ENCODE data around the gene PSMA4.

PSMA4 gene

GRCh38 chr15:78540141-78540870 lies at the start of gene PSMA4:
Gene PSMA4, plus strand, starts transcription at chr15:78540444. Its CDS starts 1,484 bp downstream, at chr15:78541928.
- no peak for TF ChIP-seq CTCF (IDR thresholded peaks at IDR 0.05; ENCODE audit: extremely low read depth, missing control alignments)
- DNase-seq (ENCODE audit: low spot score): peak; percentile 94

DNA sequence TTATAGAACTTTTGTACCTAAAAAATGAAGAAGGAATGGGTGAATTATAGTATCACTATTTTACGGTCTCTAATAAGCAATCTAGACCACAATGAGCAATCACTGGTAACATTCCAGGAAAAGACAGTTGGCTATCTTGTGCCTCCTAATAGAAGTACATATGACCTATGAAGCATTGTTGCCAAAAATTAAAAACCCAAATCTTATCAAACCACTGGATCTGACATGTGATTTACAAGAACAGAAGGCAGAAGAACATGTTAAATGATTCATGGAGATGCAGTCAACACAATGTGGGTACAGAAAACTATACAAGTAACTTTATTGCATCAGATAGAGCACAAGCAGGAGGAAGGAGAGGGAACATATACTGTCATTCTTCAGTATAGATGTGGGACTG lies 47.4 kb upstream of the PSMA4 start:
- DNase-seq (ENCODE audit: low spot score): no peak
- TF ChIP-seq CTCF (IDR thresholded peaks at IDR 0.05; ENCODE audit: extremely low read depth, missing control alignments): no peak

GRCh38 chr15:78501857-78502256 lies 38.4 kb upstream of the PSMA4 start:
- no peak for DNase-seq (ENCODE audit: low spot score)
- TF ChIP-seq CTCF (IDR thresholded peaks at IDR 0.05; ENCODE audit: extremely low read depth, missing control alignments): no peak

GRCh38 chr15:78502641-78503040 lies 37.6 kb upstream of the PSMA4 start:
- no peak for DNase-seq (ENCODE audit: low spot score)
- no peak for TF ChIP-seq CTCF (IDR thresholded peaks at IDR 0.05; ENCODE audit: extremely low read depth, missing control alignments)

- TF ChIP-seq CTCF (IDR thresholded peaks at IDR 0.05; ENCODE audit: extremely low read depth, missing control alignments): no peak
These were observed 33.0 kb upstream of the PSMA4 start, which contains the start of gene HYKK for GRCh38 chr15:78506971-78507830. Gene HYKK, plus strand, starts transcription at chr15:78507577. Its CDS starts 5,512 bp downstream, at chr15:78513089.

DNA sequence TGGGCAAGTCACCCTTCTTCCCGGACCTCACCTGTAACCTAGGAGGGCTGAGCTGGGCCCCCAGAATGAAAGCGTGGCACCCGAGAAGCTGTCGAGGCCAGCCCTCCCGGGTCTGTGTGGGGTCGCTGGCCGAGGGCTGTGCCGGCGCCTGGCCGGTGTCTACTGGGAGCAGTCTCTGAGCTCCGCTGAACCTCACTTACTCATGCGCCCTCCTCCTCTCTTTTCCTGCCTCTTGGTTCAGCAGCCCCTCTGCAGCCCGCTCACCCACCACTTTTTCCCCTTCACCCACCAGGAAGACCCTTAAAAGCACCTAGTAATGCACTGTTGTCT lies 32.4 kb upstream of the PSMA4 start:
- no peak for DNase-seq (ENCODE audit: low spot score)
- TF ChIP-seq CTCF (IDR thresholded peaks at IDR 0.05; ENCODE audit: extremely low read depth, missing control alignments): no peak

More at GRCh38 chr15:78506971-78507830, 33.0 kb upstream of the PSMA4 start, which contains the start of gene HYKK:
- peak; percentile 88 for DNase-seq (ENCODE audit: low spot score)

DNA sequence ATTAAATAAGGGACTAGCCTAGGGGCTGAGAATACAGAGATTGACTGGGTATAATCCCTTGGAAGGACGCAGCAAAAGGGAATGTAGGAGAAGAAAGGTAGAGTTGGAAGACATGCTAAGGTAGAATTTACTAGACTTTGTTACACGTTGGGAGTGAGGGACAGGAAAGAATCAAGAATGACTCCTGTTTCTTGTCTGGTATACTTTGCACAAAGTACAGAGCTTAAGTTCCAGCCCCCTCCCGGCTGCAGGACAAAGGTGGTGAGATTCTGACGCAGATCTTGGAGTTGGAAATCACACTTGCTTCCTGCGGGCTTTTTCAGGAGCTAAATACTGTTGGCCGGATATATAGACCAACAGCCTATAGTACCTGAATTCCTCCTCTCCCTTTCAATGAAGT lies 32.0 kb upstream of the PSMA4 start:
- TF ChIP-seq CTCF (IDR thresholded peaks at IDR 0.05; ENCODE audit: extremely low read depth, missing control alignments): no peak
- no peak for DNase-seq (ENCODE audit: low spot score)
